HL-60/S4 (cell line): ENCODE results near the gene ZNF574.

Source experiments
- in situ Hi-C: fragments of 300-500 bp; cut with MboI; formaldehyde crosslinking; loops from 2 replicates; pipeline ENCODE4 v1.14.3; 2022; ENCODE audit warnings: low sequenced_read_pairs

The ZNF574 gene

DNA sequence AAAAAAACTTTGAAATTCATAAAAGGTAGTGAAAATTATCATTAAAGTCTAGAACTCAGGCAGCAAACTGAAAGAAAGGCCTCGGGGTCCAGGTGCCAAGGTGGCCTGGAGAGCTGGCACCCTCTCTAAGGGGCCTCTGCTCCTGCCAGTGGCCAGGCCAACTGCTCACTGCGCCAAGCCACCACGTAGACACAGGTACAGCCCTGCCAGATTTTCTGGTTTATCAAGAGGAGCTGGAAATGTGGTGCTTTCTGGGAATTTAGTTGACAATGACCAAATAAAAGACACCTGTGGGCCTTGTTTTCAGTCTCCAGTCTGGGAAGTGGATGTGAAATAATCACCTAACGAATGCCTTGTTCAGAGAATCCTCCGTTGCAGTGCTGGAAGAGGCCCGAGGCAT is 22.8 kb downstream of the ZNF574 start:
- in situ Hi-C loops: no loop called here

DNA sequence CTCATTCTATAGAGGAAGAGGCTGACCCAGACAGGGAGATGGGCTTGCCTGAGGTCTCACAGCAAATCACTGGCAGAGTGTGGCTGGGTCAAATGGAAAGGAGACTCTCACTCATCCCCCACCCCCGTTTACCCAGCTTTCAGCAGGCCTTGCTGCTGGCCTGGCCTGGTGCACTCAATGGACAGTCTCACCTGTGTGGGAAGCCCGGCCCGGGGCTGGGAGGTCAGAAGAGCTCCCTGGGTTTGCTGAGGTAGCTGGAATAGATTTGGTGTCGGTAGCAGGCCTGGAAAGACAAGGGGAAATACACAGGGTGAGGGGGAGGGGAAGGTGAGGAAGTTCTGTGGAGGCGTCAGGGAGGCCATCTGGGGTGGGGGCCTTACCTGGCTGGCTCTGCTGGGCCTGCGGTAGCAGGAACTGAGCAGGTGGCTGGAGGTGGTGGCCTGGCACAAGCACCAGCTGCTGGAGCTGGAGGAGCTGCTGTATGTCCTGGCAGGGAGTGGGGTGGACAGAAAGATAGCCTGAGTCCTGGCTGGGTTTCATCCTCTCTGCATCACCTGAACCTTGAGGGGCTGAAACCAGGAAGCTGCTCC is 23.5 kb downstream of the ZNF574 start:
- in situ Hi-C loops: no loop called here

DNA sequence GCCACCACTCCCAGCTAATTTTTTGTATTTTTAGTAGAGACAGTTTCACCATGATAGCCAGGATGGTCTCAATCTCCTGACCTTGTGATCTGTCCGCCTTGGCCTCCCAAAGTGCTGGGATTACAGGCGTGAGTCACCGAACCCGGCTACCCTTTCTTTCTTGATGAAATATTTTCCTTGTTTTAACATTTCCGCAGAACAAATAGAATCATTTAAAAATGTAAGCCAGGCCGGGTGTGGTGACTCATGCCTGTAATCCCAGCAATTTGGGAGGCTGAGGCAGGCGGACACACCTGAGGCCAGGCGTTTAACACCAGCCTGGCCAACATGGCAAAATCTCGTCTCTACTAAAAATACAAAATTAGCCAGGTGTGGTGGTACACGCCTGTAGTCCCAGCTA is 24.3 kb downstream of the ZNF574 start:
- in situ Hi-C loops: loop anchor here (10.0 kb wide), 1 partner anchor 335 kb away; no protein-coding TSS in a partner anchor

DNA sequence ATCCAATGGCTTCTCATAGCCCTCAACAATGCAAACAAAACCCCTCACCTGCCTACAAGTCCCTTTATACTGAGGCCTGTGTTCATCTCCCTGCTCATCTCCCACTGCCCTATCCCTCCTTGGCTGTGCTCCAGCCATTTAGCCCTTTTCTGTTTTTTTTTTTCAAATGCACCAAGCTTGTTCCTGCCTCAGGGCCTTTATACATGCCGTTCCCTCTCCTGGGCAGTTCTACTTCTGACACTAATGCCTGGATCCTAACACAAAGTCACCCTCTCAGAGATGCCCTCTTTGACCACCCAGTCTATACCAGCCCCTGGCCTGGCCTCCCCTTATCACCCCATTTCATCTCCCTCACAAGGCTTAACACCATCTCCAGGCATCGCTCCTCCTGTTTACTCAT is 26.9 kb downstream of the ZNF574 start:
- in situ Hi-C loops: loop anchor here (10.0 kb wide), 1 partner anchor 332 kb away; no protein-coding TSS in a partner anchor

DNA sequence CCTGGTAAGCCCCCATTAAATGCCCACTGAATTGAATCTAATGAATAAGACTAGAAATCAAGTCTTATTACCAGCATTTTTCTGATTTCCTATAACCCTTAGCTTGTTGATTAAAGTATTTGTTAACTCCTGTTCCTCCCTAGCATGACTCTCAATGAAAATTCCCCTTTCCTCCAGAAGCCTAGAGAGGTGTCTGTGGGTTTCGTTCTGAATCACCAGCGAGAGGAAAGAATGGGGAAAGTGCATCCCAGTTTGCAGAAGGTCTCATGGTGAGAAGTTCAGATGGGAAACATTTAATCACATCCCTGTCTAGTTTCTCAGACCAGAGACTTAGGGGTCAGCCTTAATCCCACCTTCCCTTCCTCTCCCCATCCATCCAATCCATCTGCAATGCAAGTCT is 29.4 kb downstream of the ZNF574 start:
- in situ Hi-C loops: loop anchor here (10.0 kb wide), 1 partner anchor 329 kb away; no protein-coding TSS in a partner anchor

DNA sequence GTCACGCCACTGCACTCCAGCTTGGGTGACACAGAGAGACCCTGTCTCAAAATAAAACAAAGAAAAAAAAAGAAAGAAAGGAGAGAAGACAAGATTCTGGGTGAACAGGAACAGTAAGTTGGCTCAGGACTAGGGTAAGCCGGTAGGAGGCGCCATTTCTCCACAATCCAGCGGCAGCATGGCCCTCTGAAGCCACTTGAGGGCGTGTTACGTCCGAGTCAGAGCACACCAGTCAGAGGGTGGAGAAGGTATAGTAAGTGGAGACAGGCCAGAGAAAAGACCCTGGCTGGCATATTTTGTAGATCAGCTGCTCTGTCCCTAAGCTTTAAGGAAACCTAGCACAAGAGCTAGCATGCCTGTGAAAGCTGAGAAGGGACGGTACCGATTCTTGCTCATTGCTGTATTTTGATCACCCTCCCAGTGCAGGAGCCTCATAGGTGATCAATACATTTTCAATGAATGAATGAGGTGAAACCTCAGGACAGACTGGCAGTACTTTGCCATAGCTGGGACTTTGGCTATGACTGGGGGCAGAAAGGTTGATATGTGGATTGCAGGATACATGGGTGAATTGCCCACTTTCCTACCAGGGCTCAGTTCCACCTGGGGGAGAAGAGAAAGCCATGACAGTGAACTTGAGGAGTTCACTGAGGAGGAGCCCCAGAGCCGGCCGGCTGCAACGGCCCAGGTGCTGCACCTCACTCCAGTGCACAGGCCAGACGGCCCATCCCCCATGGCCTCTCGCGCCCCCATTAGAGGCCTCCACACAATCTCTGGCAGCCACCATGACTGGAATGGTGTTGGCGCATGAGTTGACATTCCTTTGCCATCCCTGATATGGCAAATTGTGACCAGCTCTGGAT is 32.8 kb downstream of the ZNF574 start:
- in situ Hi-C loops: loop anchor here (10.0 kb wide), 1 partner anchor 326 kb away; no protein-coding TSS in a partner anchor

DNA sequence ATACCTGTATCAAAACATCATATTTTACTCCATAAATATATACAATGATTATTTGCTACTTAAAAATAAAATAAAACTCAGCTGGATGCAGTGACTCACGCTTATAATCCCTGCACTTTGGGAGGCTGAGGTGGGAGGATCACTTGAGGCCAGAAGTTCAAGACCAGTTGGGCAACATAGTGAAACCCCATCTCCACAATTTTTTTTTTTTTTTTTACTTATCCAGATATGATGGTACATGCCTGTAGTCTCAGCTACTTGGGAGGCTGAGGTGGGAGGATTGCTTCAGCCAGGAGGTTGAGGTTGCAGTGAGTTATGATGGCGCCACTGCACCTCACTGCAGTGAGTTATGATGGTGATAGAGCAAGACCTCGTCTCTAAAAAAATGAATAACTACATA is 33.9 kb downstream of the ZNF574 start:
- in situ Hi-C loops: loop anchor here (10.0 kb wide), 1 partner anchor 325 kb away; no protein-coding TSS in a partner anchor

DNA sequence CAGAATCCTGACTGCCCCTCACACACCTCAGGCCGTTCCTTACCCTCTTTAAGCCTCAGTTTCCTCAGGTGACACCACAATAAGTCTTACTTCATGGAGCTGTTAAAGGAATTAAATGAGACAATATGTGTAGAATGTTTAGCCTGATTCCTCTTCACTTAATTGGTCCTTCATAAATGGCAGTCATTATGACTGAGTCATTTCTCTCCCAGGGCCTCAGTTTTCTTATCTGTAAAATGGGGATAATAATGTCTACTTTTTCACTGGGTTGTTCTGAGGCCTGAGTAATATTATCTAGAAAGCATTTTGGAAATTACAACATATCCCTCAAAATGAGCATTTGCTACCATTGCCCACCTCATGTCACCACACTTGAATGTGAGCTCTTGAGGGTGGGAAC is 34.7 kb downstream of the ZNF574 start:
- in situ Hi-C loops: no loop called here

DNA sequence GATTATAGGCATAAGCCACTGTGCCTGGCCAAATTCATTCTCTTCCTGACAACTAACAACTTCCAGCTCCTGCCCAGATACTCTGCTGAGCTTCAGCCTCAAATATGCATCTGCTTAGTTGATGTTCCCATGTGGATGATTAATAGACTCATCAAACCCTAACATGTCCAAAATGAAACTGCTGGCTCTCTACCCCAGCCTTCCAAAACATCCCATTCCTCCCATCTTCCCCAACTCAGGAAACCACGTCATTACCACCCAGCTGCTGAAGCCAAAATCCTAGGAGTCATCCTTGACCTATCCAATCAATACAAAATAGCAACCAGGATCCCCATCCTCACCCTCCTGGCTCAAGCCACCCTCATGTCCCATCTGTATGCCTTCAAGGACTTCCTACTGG is 35.4 kb downstream of the ZNF574 start:
- in situ Hi-C loops: no loop called here

DNA sequence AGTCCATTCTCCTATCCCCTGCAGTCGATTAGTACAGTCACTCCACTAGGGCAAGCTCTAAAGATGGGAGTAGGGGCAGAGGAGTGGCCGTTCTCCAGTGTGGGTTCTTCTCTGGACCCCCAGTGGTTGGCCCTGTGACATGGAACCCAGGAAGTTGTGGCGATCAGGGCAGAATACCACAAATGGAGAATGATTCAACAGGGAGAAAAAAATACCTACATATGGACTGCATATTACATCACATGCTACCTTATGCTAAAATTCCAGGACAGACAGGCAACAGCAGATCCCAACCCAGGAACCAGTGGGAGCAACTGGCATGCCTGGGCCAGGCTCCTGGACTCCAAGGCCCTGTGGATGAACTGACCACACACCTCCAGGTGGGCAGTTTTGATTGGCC is 35.8 kb downstream of the ZNF574 start:
- in situ Hi-C loops: no loop called here

DNA sequence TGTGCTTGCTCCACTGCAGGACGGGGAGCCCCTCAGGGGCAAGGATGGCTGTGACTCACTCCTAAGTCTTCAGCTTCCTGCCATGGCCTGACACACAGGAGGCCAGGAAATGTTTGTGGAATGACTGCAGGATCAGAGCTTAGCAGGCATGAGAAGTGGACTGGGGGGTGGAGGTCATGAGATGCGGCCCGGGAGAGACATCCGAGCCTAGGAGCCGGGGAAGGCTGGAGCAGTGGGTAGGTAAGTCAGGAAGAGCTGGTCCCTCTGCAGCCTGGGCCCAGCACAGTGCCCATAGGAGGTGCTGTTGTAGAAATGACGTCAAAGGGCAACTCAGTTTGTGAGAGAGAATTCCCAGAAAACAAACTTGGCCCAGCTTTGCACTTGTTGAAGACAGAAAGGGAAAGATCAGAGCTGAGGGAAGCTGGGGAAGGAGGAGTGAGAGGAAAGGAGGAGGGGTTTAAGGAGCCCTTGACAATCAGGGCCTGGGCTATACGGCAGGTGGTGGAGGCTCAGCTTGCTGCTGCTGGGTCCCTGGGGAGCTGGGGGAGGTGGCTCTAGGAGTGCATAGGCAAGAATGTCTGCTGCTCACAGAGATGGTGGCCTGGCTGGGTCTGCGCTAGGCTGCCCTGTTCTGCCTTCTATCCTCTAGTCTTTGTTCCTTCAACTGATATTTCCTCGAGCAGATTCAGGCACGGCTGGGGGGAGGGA is 37.8 kb downstream of the ZNF574 start:
- in situ Hi-C loops: no loop called here

DNA sequence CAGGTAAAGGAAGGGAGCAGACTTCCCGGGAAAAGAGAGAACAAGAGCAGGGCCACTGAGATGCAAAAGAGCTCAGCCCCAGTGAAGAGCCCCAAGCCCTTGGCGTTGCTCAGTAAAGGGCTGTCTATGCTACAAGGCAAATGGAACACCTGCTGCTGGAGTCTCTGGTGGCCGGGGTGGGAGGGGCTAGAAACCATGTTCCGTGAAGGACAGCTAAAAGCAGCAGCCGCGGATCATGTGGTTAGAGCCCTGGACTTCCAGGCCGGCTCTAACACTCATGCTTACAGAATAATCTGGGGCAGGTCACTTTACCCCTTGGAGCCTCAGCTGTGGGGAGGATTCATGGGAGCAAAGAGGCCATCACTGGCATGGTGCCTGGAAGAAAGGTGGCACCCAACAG is 38.4 kb downstream of the ZNF574 start:
- in situ Hi-C loops: no loop called here

DNA sequence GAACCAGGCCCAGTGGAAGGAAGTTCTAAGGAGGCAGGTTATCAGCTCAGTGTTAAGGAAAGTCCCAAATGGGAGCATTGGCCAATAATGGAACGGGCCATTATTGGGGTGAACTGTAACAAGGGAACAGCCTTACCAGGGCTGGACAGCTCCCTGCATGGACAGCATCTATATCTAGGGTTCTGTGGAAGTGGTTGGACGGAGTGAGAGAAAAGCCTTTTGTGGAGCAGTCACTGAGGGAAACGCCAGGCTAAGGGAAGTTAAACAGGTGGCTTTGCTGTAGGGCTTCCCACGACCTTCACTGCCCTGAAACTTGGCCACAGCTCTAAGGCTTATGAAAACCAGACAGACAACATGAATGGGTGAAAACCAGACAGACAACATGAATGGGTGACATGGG is 39.3 kb downstream of the ZNF574 start:
- in situ Hi-C loops: no loop called here

DNA sequence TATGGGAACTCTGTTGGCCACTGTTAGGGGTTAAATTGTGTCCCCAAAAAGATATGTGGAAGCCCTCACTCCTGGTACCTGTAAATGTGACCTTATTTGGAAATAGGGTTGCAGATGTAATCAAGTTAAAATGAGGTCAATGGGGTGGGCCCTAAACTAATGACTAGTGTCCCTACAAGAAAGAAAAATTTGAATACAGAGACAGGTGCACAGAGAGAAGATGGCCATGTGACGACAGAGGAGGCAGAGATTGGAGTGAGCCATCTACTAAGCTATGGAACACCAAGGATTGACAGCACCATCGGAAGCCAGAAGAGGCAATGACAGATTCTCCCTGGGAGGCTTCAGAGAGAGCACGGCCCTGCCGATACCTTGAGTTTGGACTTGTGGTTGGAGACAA is 39.7 kb downstream of the ZNF574 start:
- in situ Hi-C loops: no loop called here

DNA sequence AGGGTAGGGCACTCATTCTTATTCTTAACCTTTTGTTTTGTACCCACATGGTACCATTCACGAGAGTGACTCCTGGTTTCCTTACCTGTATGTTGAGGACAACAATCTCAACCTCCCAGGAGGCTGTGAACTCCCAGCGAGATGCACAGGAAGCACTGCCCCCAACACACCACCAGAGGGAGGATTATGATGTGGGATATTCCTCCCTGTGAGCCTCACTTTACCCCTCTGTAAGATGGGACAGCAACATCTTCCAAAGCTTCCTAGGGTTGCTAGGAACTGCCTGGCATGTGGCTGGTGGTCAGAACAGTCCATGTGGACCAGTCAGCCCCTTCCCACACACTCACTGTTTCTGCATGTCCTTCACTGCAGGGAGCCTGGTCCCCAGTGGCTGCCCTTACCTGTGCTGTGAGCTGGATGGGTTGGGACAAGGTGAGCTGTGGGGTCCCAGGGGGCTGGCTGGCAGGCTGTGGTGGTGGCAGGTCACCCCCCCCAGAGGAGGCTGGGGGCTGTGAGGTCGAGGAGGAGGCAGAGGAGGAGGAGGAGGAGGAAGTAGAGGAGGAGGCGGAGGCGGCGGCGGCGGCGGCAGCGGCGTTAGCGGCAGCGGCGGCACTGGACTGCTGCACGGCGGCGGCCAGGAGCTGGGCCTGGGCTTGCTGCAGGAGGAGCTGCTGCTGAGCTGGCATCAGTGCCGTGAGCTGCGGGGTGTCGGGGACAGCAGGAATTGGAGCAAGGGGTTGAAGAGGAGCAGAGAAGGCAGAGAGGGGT is 40.5 kb downstream of the ZNF574 start:
- in situ Hi-C loops: no loop called here

DNA sequence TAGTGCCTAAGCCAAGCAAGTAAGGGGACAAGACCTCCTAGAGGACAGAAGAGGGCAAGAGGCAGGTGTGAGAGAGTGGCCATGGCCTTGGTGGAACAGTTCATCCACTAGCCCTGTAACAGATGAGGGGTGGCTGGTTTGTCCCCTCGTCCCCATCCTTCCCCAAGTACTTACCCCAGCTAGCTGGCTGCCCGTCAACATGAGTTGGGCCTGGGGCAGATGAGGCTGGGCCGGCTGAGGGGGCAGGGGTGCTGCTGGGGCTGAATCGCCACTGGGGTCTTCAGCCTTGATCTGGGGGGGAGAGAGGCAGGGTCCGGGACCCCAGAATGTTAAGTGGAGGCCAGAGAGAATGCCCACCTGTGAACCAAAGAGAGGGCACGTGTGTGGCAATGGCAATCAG is 41.1 kb downstream of the ZNF574 start:
- in situ Hi-C loops: no loop called here

DNA sequence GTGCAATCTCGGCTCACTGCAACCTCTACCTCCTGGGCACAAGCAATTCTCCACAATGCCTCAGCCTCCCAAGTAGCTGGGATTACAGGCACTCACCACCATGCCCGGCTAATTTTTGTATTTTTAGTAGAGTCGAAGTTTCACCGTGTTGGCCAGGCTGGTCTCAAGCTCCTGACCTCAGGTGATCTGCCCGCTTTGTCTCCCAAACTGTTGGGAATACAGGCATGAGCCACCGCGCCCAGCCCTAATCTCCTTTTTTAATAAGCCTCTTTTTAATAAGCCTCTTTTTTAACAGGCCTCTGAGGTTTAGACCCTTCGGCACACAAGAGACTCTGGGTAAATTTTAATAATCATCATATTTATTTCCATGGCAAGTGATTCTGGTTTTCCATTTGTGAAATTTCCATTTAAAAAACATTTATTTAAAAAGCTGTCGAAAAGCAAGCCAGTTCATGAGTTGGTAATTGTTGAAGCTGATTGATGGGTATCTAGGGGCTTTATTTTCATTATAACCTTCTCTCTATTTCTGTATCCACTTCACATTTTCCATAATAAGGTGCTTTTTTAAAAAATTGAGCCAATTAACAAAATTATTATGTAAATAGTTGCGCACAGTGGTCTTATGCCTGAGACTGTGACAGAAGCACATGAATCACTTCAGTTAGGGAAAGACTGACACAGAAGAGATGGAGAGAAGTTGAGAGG is 44.5 kb downstream of the ZNF574 start:
- in situ Hi-C loops: no loop called here

DNA sequence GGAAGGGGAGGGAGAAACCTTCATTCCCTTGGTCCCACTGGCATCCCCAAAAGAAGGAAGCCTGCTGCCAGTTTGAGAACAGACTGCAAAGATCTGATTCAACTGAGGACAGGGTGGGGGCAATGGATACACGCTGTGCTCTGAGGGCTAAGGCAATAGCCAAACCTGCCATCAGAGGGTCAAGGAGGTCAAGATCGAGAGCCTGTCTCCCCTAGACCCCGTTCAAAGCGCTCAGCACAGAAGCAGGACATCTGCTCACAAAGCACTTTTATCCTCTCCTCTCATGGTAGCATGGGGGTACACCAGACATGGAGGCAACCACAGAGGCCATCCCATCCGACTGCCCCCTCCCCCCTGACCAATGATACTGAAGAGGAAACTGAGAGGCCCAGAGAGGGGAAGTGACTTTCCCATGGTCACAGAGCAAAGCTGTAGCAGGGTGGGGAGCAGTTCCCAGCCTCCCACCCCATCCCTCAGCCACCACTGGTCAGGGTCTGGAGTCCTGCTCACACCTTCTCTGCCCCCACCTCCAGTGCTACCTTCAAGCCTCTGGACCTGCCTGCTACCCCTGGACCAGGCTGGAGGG is 45.2 kb downstream of the ZNF574 start:
- in situ Hi-C loops: no loop called here

DNA sequence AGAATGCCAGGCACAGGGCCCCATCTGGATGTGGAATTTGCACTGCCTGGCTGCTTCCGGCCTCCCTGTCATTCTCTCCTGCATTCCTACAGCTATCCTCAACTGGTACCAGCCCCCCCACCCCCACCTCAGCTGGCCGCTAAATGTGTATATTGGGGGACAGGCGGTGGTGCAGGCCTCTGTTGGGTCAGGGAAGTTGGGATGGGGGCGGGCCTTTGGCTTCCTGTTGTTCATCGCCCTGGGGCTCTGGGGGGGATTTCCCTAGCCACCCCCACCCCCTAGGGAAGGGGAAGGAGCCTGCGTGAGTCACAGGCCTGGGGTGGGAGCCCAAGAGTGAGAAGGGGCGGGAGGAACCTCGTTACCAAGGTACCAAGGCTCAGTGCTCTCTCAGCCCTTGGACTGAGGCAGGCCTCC is 45.7 kb downstream of the ZNF574 start:
- in situ Hi-C loops: no loop called here
